ENCODE results near the gene FASTKD1.

- TF ChIP-seq, protein P1, sequence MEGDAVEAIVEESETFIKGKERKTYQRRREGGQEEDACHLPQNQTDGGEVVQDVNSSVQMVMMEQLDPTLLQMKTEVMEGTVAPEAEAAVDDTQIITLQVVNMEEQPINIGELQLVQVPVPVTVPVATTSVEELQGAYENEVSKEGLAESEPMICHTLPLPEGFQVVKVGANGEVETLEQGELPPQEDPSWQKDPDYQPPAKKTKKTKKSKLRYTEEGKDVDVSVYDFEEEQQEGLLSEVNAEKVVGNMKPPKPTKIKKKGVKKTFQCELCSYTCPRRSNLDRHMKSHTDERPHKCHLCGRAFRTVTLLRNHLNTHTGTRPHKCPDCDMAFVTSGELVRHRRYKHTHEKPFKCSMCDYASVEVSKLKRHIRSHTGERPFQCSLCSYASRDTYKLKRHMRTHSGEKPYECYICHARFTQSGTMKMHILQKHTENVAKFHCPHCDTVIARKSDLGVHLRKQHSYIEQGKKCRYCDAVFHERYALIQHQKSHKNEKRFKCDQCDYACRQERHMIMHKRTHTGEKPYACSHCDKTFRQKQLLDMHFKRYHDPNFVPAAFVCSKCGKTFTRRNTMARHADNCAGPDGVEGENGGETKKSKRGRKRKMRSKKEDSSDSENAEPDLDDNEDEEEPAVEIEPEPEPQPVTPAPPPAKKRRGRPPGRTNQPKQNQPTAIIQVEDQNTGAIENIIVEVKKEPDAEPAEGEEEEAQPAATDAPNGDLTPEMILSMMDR (conservative IDR thresholded peaks at IDR 0.05; ENCODE audit: low read length), result no peak
- TF ChIP-seq EZH2phosphoT487 (IDR thresholded peaks at IDR 0.05; ENCODE audit: borderline replicate concordance), result no peak
Measured at GRCh38 chr2:169572189-169572588, 1.5 kb downstream of the FASTKD1 start.
